GM12892 (cell line): ENCODE results near the gene STUM.
"Not testable (repeated sequence)": the region's sequence is repeated elsewhere in the genome, so short reads cannot be mapped to it uniquely, and the experiment has no call there.

Source experiments
- DNase-seq: peaks from one replicate; pipeline ENCODE4 v3.0.0; 2011; ENCODE audit not compliant: insufficient read length
- FAIRE-seq: peaks from 2 replicates; lab custom pipeline; 2011; peaks lifted over from hg19 to GRCh38; lab: Jason Lieb, UNC
- POLR2A ChIP-seq: IDR thresholded peaks from 2 replicates; pipeline ENCODE4 v1.6.1; 2011; ENCODE audit warnings: low read depth, low read length, control low read depth
- POLR2AphosphoS5 ChIP-seq: IDR thresholded peaks from 2 replicates; pipeline ENCODE4 v1.6.1; 2011; ENCODE audit warnings: low read depth, low read length, control low read depth
- TAF1 ChIP-seq: IDR thresholded peaks from 2 replicates; pipeline ENCODE4 v1.6.1; 2011; ENCODE audit warnings: low read depth, mild to moderate bottlenecking, control low read depth, low read length, borderline replicate concordance

Gene STUM

DNA sequence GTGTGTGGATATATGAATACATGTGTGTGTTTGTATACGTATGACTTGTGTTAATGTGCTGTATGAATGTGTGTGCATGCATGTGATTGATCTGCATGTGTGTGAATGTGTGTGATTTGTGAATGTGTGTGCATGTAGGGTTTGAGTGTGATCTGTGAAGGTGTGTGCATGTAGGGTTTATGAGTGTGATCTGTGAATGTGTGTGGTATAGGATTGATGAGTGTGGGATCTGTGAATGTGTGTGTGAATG, 88.2 kb downstream of the STUM start:
- FAIRE-seq (no peak), DNase-seq (no peak)
- TF ChIP-seq POLR2AphosphoS5: no peak
- TF ChIP-seq TAF1: no peak
- no peak for TF ChIP-seq POLR2A

DNA sequence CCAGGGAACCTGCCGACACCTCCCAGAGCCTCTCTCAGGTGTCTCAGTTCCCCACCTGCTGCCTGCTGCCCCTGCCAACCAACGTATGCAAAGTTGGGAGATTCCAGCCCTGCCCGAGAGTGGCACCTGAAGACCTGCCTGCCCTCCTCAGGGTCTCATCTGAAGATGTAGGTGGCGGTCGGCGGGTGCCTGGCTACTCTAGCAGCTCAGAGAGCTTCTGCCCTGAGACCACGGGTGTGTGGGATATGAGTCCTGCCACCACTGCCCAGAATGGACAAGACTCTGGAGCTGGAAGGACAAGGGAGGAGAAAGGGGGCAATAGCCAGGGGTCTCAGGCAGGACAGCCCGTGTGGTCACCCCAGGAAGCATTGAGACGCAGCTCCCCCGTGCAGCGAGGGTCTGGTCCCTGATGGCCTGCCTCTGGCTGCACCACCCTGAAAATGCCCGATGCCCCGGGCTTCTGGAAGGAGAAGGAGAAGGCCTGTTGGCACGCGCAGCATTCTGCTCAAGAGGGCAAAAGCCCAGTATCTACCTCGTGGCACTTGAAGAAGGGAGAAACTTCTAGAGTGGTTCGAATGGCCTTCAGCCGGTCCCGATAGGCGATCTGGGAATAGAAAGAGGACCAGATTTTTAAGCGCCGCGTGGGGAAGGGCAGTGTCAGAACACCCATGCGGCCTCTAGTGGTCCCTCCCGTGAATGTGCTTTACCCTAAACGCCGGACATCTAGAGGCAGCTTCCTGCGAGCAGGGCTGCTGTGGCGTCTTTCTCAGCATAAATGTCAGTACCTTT, 88.8 kb downstream of the STUM start:
- TF ChIP-seq POLR2A: no peak
- TF ChIP-seq POLR2AphosphoS5: no peak
- TF ChIP-seq TAF1: no peak
- no peak for DNase-seq
- FAIRE-seq: no peak

DNA sequence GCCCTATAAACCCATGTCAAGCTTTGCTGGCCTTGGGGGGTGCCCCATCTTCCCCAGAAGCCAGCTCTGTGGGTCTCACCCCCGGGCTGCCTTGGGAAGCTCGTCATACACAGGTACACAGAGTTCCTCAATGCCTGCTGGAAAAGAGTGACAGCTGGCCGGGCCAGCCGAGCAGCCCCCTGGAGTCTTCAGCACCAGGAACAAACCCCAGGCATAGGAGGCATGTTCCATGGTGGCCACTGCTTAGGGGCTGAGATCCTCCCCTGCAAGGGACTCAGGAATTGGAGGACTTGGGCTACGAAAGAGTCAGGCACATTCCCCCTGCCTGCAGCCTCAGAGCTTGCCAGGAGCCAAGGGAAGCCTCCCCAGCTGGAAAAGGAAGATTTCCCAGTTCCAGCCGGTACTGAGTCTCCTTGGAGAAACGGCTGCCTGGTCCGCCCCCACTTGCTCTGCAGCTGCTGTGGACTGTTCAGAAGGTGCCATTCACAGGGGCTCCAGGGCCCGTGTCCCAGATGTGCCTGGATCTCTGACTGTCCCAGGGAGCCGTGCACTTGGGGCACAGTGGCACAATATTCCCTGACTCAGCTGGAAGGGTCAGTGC, 89.5 kb downstream of the STUM start:
- no peak for DNase-seq
- TF ChIP-seq TAF1 (no peak), POLR2AphosphoS5 (no peak), POLR2A (no peak)
- no peak for FAIRE-seq

DNA sequence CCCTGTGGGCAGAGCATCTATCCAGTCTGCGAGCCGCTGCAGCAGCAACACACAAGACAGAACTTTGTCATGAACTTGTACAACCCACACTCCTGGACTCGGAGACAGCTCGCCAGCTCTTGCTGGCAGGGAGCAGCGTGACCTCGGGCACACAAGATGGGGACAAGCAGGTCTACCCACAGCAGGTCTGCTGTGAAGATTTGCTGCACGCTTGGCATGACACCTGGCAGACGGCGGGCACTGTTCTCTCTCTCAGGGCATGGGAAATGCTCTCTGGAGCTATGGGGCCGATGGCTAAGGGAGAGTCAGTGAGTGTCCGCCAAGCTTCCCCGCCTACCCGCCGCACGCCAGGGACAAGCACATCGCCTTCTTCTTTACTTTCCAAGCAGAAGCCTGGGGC, 90.0 kb downstream of the STUM start:
- TF ChIP-seq POLR2AphosphoS5 (no peak), POLR2A (no peak), TAF1 (no peak)
- FAIRE-seq (no peak), DNase-seq (no peak)

DNA sequence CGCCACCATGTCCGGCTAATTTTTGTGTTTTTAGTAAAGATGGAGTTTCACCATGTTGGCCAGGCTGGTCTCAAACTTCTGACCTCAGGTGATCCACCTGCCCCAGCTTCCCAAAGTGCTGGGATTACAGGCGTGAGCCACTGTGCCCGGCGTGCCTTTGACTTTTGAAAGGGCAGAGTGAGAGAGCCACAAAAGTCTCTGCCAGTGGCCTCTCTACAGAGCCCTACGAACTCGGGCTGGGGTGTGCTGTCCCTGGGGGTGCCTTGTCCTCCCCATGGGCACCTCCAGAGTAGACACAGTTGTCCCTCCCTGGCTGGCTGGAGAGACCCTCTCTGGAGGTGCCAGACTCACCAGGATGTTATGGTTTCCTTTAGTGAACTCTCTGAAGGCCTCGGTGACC, 90.6 kb downstream of the STUM start:
- not testable (repeated sequence) for DNase-seq, FAIRE-seq

DNA sequence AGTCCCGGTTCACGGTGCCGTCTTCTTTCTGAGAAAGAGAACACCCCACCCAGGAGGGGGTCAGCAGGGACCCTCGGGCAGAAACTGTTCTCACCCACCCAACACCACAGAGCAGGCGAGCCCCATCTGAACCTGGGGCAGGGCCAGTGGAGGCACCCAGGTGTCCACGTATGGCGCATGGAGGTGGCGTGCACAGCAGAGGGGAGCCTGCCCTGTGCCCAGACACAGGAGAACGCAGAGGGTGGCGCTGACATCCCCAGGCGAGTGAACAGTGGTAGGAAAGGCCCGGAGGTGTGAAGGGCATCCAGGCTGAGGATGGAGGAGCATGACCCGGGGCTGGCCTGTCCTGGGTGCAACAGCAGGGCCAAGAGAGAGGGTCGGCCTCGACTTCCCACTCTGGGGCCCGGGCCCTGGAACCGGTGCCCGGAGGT, 91.1 kb downstream of the STUM start:
- no peak for TF ChIP-seq POLR2AphosphoS5
- no peak for TF ChIP-seq POLR2A
- no peak for TF ChIP-seq TAF1
- FAIRE-seq (no peak), DNase-seq (no peak)

DNA sequence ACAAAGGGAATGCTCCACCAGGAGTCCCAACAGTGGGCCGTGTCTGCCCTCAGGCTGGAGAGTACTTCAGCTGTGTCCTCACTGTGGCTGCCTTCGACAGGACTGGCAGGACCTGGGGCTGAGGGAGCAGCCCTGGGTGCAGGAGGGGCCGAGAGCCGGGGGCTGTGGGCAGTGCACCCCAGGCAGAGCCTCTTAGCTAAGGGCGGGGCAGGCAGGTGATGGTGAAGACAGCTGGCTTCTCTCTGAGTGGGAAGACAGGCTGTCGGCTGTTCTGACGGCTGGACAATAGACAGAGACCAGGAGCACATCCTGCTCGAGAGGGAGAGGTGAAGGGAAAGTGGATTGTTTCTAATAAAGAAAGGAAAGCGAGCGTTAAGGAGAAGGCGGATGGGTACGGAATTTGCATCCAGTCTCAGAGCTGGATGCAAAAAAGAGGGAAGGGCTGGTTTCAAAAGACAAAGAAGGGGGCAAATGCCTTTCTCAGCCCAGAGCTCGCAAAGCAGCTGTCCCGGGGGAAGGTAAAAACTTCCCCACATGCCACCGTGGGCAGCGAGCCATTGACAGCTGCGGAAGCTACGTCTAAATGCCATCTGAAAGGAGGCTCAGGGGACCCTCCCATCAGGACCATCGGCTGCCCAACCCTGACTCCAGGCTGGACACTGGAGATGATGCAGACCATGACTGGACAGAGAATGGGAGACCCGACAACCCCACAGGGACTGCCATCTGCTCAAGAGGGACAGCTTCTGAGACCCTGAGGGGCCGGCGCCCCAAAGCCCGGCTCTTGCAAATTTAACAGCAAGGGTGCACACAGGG, 92.0 kb downstream of the STUM start:
- FAIRE-seq (no peak), DNase-seq (no peak)
- TF ChIP-seq TAF1 (no peak), POLR2A (no peak), POLR2AphosphoS5 (no peak)

DNA sequence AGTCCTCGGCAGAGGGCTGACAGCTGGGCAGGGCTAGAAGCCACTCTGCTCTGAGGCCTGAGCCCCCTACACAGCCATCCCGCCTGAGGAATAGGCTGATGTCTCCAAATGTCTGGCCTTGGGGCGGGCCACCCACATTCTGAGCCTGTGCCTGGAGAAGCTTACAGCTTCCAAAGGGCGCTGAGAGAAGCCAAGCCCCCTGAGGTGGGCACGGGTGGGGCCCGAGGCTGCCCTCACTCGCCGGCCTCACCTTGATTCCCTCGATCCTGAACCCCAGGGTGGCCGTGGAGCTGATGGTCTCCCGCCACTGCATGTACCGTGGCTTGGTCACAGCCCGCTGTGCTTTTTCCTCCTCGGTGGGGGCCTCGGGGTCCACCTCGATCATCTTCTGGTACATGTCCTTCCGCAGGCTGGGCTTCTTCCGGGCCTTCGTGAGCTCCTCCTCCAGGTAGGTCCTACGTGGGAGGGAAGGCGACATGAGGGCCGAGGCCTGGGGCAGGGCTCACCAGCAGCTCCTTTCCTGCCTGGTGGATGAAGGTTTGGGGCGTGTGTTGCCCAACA, 93.2 kb downstream of the STUM start:
- FAIRE-seq: no peak
- DNase-seq: no peak
- TF ChIP-seq TAF1 (no peak), POLR2A (no peak), POLR2AphosphoS5 (no peak)

DNA sequence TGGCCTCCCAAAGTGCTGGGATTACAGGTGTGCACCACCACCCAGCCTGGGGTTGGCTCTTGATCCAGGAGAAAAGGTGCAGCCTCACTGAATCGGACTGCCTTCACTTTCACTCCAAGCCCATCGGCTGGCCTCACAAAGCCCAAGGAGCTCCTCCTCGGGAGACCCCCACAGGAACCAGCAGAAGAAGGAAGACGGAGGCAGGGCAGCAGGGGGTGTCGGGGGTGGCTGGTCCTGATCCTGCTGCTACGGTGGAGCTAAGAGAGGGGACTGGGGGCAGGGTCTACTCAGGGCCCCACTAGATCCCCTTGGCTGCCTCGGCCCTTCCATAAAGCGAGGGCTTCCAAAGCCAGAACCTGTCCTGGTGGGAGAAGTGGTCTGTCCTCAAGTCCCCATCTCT, 93.9 kb downstream of the STUM start:
- TF ChIP-seq POLR2AphosphoS5 (no peak), TAF1 (no peak), POLR2A (no peak)
- DNase-seq (no peak), FAIRE-seq (no peak)

DNA sequence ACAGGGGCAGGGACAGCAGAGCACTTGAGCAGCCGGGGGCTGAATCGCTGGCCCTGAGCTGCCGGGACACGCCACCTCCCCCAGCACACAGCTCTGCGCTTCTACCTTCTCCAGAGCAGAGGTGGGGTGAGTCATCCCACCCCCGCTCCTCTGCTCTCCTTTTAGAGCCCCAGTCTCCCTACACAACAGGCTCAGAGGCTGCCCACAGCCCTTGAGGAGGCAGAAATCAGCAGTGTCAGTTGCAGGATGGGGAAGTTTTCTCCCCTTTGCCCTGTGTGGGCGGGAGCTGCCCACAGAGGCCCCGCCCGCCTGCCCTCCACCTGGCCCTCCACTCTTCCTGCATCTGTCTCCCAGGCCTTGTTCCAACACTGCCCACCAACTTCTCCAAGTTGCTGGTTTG, 94.6 kb downstream of the STUM start:
- peak; percentile 86 for FAIRE-seq
- DNase-seq: peak; percentile 77

DNA sequence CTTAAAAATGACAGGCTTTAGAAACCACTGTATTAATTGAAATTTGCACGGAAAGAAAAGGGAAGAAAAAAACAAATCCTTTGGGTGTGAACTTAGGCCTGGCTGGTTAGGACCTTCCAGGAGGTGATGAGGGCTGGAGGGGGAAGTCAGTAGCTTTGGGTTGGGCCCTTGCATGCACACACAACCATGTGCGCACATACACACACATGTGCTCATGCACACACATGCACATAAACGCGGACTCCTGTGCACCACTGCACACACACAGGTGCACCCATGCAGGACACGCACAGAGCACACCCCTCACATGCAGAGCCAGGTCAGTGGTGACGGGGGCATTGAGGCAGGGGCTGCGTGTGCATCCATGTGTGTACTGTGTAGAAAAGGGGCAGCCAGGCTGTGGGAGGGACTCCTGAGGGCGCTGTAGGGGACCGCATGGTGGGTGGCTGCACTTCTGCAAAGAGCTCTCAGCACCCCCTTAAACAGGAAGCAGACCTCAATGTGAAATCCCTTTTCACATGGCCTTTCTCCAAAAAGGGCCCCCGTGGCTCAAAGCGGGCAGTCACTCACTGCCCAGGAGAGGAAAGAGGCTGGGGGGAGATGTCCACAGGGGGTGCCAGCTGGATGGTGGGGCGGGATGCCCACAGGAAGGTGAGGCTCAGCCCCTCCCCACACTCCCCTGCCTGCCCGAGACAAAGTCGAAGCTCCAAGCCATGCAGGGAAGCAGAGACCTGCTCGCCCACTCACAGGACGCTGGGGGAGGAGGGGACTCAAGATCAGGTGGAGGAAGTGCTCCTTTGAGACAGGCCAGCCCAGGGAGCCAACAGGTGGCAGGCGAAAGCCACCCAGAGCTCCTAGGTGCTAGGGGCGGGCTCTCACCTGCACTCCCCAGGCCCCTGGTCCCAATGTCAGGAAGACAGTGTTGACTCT, 95.3 kb downstream of the STUM start:
- FAIRE-seq: peak; percentile 94
- peak; percentile 79 for DNase-seq
- TF ChIP-seq TAF1 (no peak), POLR2AphosphoS5 (no peak), POLR2A (no peak)

More for the DNA sequence above, 94.6 kb downstream of the STUM start:
- TF ChIP-seq POLR2A (no peak), TAF1 (no peak), POLR2AphosphoS5 (no peak)
